CD4-positive, alpha-beta memory T cell (primary cell): Measurements from ENCODE around the gene ATP5F1E. TPM values are rescaled to one million over a fixed set of nuclear protein-coding genes. Genes with fewer than 3 reads are reported as not detected.

Source experiments
- CTCF ChIA-PET: fragments of 350-600 bp; sonication (Branson Sonifier 250); formaldehyde crosslinking; loops from one replicate; lab custom pipeline; 2021; ENCODE audit warnings: inconsistent platforms; ENCODE audit not compliant: partially characterized antibody; lab: Charles Lee
- POLR2A ChIA-PET: fragments of 350-600 bp; sonication (Branson Sonifier 250); formaldehyde crosslinking; loops from one replicate; lab custom pipeline; 2021; ENCODE audit not compliant: partially characterized antibody; lab: Charles Lee
- DNase-seq, 5 donors: peaks; one replicate each; pipeline versions ENCODE4 v3.0.0 to v3.0.0-alpha.2; 2020 to 2022; ENCODE audit warnings: mixed read lengths in 1 of 5
- H3K27ac ChIP-seq: one replicate; pipeline ENCODE4 v1.7.0; 2013; ENCODE audit warnings: low read depth, low read length
- H3K27me3 ChIP-seq: 2 replicates; pipeline ENCODE4 v1.7.0; 2013; ENCODE audit warnings: mild to moderate bottlenecking, low read length, moderate library complexity; ENCODE audit not compliant: insufficient read depth
- H3K36me3 ChIP-seq: 2 replicates; pipeline ENCODE4 v1.7.0; 2013; ENCODE audit warnings: mild to moderate bottlenecking, low read length, moderate library complexity; ENCODE audit not compliant: insufficient read depth
- H3K4me1 ChIP-seq: 2 replicates; pipeline ENCODE4 v1.7.0; 2013; ENCODE audit warnings: mild to moderate bottlenecking, low read length, moderate library complexity; ENCODE audit not compliant: insufficient read depth
- H3K4me3 ChIP-seq, 2 donors: one replicate each; pipeline ENCODE4 v1.7.0; 2013; ENCODE audit warnings: low read length in 2 of 2, mild to moderate bottlenecking in 1 of 2
- H3K9me3 ChIP-seq, 2 donors: one replicate each; pipeline ENCODE4 v1.7.0; 2013; ENCODE audit warnings: low read length in 2 of 2, control low read depth in 1 of 2; ENCODE audit not compliant: control insufficient read depth in 1 of 2
- H3K27ac Mint-ChIP-seq, 7 donors: one replicate each; pipeline ENCODE4 v1.8.0; 2020 to 2021; ENCODE audit warnings: mixed read lengths in 7 of 7, mild to moderate bottlenecking in 6 of 7, inconsistent platforms in 3 of 7, moderate library complexity in 3 of 7
- H3K27me3 Mint-ChIP-seq, 2 donors: one replicate each; pipeline ENCODE4 v1.8.0; 2020 to 2021; ENCODE audit warnings: mixed read lengths in 2 of 2
- H3K36me3 Mint-ChIP-seq, 2 donors: one replicate each; pipeline ENCODE4 v1.8.0; 2020 to 2021; ENCODE audit warnings: mixed read lengths in 2 of 2, inconsistent platforms in 1 of 2, mild to moderate bottlenecking in 1 of 2
- H3K4me1 Mint-ChIP-seq, 4 donors: one replicate each; pipeline ENCODE4 v1.8.0; 2020 to 2021; ENCODE audit warnings: mixed read lengths in 4 of 4, mild to moderate bottlenecking in 1 of 4
- H3K4me3 Mint-ChIP-seq, 8 donors: one replicate each; pipeline ENCODE4 v1.8.0; 2020 to 2021; ENCODE audit warnings: mixed read lengths in 8 of 8, mild to moderate bottlenecking in 7 of 8, moderate library complexity in 6 of 8, inconsistent platforms in 3 of 8
- H3K9me3 Mint-ChIP-seq, 8 donors: one replicate each; pipeline ENCODE4 v1.8.0; 2020 to 2021; ENCODE audit warnings: mixed read lengths in 8 of 8, mild to moderate bottlenecking in 5 of 8, inconsistent platforms in 3 of 8, moderate library complexity in 1 of 8
- intact Hi-C: fragments of 100-400 bp; cut with micrococcal nuclease; formaldehyde crosslinking; loops from one replicate; pipeline ENCODE4 v1.15.1; 2023
- polyA plus RNA-seq, 2 donors: library from polyadenylated mRNA; unstranded; fragments of 300-500 nt; fragmentation: Illumina TruSeq; gene quantifications; one replicate each; pipeline ENCODE4 v1.2.3, GENCODE V29; 2021
- total RNA-seq, 2 experiments: library from RNA; stranded (reverse); gene quantifications; one replicate each; pipeline ENCODE4 v1.2.3, GENCODE V29; 2021

Gene ATP5F1E
- 10 to 100 TPM; 77.2 to 84.5 TPM for total RNA-seq
- polyA plus RNA-seq = 100 to 1,000 TPM in 1 of 2 donors, 10 to 100 TPM in 1; 76.9 to 102 TPM

DNA sequence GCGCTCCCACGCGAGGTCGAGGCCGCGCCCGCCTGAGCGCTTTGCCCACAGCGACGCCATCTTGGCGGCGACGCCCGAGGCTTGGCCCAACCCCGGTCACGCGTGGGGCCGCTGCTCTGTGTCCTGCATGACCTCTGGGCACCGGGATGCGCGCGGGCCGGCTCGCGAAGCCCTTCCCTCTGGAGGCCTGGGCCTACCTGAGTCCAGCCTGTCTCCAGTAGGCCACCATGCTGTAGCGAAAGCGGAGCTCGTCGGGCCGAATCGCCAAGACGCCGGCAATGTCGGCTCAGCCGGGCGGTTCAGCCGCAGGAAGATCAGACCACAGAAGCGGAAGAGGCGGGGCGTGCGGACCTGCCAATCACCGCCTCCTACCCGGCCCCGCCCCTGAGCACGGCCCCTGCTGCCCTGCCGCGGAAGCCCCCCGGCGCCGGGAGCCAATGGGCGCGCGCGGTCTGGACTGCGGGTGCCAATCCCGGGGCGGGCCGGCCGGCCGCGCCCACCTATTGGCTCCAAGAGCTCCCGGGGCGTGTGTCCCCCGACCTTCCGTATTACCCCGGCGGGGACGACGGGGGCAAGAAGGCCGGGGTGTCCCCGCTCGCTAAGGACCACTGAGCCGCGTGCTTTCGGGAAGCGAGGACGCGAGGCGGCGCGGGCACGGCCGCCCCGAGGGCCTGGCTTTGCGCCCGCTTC, at the start of gene ATP5F1E:
TSS of gene ATP5F1E (minus strand) at position 313 of the 690 bp plus-strand sequence. CDS start at position 229, 84 bp downstream.
- Histone ChIP-seq H3K36me3 (peaks cover 50% of the 10 kb centered on the region), H3K4me3 (peak within 1 kb of the TSS; percentile 71 to 82), H3K9me3 (no peaks in the 10 kb centered on the region), H3K4me1 (peaks cover 50% of the 10 kb centered on the region), H3K27ac (peak within 1 kb of the TSS; percentile 82), H3K27me3 (no peaks in the 10 kb centered on the region)
- H3K27ac Mint-ChIP-seq = peak within 1 kb of the TSS; percentile 94 to 98 (median 96)
- POLR2A ChIA-PET = interaction anchor here (0.5 to 3.8 kb wide), 48 partner anchors 9 to 1640 kb away, joined by 3 to 104 read pairs (median 4); partner anchors contain the start of genes GNAS, NELFCD, PRELID3B and STX16
- H3K27me3 Mint-ChIP-seq = no peaks in the 10 kb centered on the region
- H3K9me3 Mint-ChIP-seq = peaks cover 0 to 2% (median 0%) of the 10 kb centered on the region in 8 donors
- DNase-seq = peak; percentile 96 to 97 (median 96)
- CTCF ChIA-PET = interaction anchor here (0.7 to 2.0 kb wide), 11 partner anchors 9 to 175 kb away, joined by 3 to 6 read pairs (median 3); partner anchors contain the start of gene PRELID3B
- intact Hi-C loops = loop anchor here (1.0 to 10.0 kb wide), 7 partner anchors 10 to 1637 kb away; partner anchors contain the start of genes NELFCD, PRELID3B, RAB22A and RBM38
- peaks cover 48 to 74% of the 10 kb centered on the region in 2 donors for H3K36me3 Mint-ChIP-seq
- peaks cover 42 to 63% (median 52%) of the 10 kb centered on the region in 4 donors for H3K4me1 Mint-ChIP-seq
- H3K4me3 Mint-ChIP-seq = peak within 1 kb of the TSS; percentile 91 to 97 (median 94)

DNA sequence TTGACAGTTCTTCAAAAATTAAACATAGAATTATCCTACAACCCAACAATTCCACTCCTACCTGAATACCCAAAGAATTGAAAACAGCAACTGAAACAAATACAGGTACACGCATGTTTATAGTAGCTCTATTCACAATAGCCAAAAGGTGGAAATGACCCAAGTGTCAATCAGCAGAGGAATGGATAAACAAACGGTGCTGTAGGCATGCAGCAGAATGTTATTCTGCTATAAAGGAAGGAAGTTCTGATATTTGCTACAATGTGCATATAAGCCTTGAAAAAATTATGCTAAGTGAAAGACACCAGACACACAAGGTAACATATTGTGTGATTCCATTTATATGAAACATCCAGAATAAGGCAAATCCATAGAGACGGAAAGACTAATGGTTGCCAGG, 48.9 kb upstream of the ATP5F1E start:
- no peak overlapping the region for H3K27ac Mint-ChIP-seq
- Histone ChIP-seq H3K36me3 (no peaks in the 10 kb centered on the region), H3K9me3 (no peaks in the 10 kb centered on the region), H3K4me1 (no peaks in the 10 kb centered on the region), H3K27ac (no peak overlapping the region), H3K4me3 (no peak overlapping the region), H3K27me3 (no peaks in the 10 kb centered on the region)
- H3K9me3 Mint-ChIP-seq = no peaks in the 10 kb centered on the region
- no peak for DNase-seq
- ChIA-PET POLR2A (no interaction called here), CTCF (interaction anchor here (0.9 kb wide), 1 partner anchor 125 kb away, joined by 4 read pairs; no protein-coding TSS in a partner anchor)
- H3K4me3 Mint-ChIP-seq = no peak overlapping the region
- H3K27me3 Mint-ChIP-seq = peaks cover 10 to 17% of the 10 kb centered on the region in 2 donors
- intact Hi-C loops = loop anchor here (10.0 kb wide), 1 partner anchor 414 kb away; no protein-coding TSS in a partner anchor
- no peaks in the 10 kb centered on the region for H3K36me3 Mint-ChIP-seq
- H3K4me1 Mint-ChIP-seq = no peaks in the 10 kb centered on the region

DNA sequence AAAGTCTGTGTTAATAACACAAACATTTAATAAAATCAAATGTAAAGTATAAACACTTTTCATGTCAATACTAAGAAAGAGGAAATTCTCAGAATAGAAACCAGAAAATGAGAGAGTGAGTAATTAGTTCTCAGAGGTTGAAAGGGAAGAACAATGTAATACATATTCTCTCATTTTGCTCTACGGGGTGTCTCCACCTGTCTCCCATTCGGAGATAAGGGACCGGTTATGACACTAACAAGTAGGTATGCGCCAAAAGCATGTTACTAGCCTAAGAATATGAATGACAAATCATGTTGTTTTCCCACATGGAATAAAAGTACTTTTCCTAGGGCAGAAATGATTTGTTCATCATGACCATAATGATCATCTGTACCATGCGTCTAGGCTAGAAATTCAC, 46.1 kb upstream of the ATP5F1E start:
- POLR2A ChIA-PET = no interaction called here

DNA sequence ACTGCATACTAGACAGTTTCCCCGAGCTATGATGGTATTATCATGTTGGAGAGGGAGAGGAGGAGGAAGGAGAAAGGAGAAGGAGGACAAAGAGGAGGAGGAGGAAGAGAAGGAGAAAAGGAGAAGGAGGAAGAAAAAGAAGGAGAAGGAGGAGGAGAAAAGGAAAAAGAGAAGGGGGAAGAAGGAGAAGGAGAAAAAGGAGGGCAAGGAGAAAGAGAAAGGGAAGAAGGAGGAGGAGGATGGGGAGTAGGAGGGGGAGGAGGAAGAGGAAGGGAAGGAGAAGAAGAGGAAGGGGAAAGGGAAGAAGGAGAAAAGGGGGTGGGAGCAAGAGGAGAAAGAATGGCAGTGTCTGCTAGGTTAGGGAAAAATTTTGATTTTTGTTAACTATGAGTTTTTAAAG, 45.6 kb upstream of the ATP5F1E start:
- H3K4me1 Mint-ChIP-seq = no peaks in the 10 kb centered on the region
- Histone ChIP-seq H3K27me3 (no peaks in the 10 kb centered on the region), H3K9me3 (no peaks in the 10 kb centered on the region), H3K27ac (no peak overlapping the region), H3K4me1 (no peaks in the 10 kb centered on the region), H3K36me3 (no peaks in the 10 kb centered on the region), H3K4me3 (no peak overlapping the region)
- no peak overlapping the region for H3K4me3 Mint-ChIP-seq
- H3K27ac Mint-ChIP-seq = peak overlapping the region in 1 of 7 donors; percentile 81
- intact Hi-C loops = no loop called here
- peaks cover 11 to 31% of the 10 kb centered on the region in 2 donors for H3K27me3 Mint-ChIP-seq
- CTCF ChIA-PET = no interaction called here
- H3K36me3 Mint-ChIP-seq = no peaks in the 10 kb centered on the region
- H3K9me3 Mint-ChIP-seq = no peaks in the 10 kb centered on the region
- no peak for DNase-seq
- POLR2A ChIA-PET = no interaction called here

More for the DNA sequence above, 46.1 kb upstream of the ATP5F1E start:
- H3K4me3 ChIP-seq = no peak overlapping the region
- no peaks in the 10 kb centered on the region for H3K4me1 ChIP-seq
- H3K27me3 ChIP-seq = no peaks in the 10 kb centered on the region
- Mint-ChIP-seq H3K4me3 (no peak overlapping the region), H3K27me3 (peaks cover 11 to 31% of the 10 kb centered on the region in 2 donors), H3K4me1 (no peaks in the 10 kb centered on the region), H3K27ac (no peak overlapping the region), H3K36me3 (no peaks in the 10 kb centered on the region), H3K9me3 (no peaks in the 10 kb centered on the region)
- no peak overlapping the region for H3K27ac ChIP-seq
- CTCF ChIA-PET = no interaction called here
- no peak for DNase-seq
- H3K9me3 ChIP-seq = no peaks in the 10 kb centered on the region
- no peaks in the 10 kb centered on the region for H3K36me3 ChIP-seq
- intact Hi-C loops = no loop called here

DNA sequence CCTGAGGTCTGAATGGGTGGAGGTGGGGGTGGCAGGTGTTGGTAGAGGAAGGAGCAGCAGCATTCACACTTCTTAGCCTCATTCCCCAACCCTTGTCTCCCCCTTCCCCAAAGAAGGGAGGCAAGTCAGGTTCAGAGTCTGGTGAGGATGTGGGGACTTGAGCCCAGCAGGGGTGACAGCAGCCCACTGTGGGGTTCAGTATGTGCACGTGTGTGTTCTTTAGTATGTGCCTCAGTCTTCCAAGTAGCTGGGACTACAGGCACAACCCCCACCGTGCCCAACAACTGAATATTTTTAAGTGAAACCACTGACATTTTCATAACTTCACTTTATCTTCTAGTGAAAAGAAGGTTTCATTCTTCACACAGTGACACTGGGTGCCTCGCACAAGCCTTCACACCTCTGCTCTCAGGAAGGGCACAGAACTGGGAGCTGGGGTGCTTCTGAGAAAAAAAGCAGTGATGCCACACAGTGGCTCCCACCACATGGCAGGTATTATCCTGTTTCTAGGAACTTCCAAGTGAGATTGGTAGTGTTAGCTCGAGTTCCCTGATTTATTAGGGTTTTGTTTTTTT, 43.9 kb upstream of the ATP5F1E start:
- H3K4me3 ChIP-seq = no peak overlapping the region
- intact Hi-C loops = no loop called here
- H3K4me1 Mint-ChIP-seq = no peaks in the 10 kb centered on the region
- no peaks in the 10 kb centered on the region for H3K9me3 ChIP-seq
- H3K36me3 Mint-ChIP-seq = no peaks in the 10 kb centered on the region
- CTCF ChIA-PET = interaction anchor here (1.0 to 1.6 kb wide), 2 partner anchors 12 to 206 kb away, joined by 3 read pairs; no protein-coding TSS in a partner anchor
- no peak overlapping the region for H3K27ac ChIP-seq
- no peaks in the 10 kb centered on the region for H3K4me1 ChIP-seq
- peaks cover 14 to 33% of the 10 kb centered on the region in 2 donors for H3K27me3 Mint-ChIP-seq
- H3K27ac Mint-ChIP-seq = no peak overlapping the region
- POLR2A ChIA-PET = interaction anchor here (1.2 kb wide), 1 partner anchor 34 kb away, joined by 3 read pairs; the partner anchor contains the start of gene PRELID3B
- no peaks in the 10 kb centered on the region for H3K9me3 Mint-ChIP-seq
- DNase-seq = no peak
- no peak overlapping the region for H3K4me3 Mint-ChIP-seq
- no peaks in the 10 kb centered on the region for H3K36me3 ChIP-seq
- H3K27me3 ChIP-seq = no peaks in the 10 kb centered on the region

DNA sequence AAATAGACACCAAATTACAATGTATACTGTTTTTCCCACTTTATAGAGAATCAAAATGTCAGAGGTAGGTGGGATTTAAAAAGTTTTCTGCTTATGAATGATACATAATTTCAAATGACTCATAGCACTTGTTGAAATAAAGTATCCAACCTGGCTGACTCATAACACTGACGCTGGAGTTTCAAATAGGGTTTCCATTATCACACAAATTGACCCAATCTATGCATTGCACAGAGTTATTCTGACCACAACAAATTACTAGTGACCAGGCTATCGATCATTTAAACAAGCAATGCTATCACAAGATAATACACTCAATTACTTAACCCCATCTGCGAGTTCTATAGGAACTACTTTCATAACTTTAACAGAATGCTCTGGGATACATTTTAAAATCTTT, 42.3 kb upstream of the ATP5F1E start:
- Histone ChIP-seq H3K27ac (no peak overlapping the region), H3K36me3 (no peaks in the 10 kb centered on the region), H3K27me3 (no peaks in the 10 kb centered on the region), H3K4me1 (no peaks in the 10 kb centered on the region), H3K4me3 (no peak overlapping the region), H3K9me3 (no peaks in the 10 kb centered on the region)
- Mint-ChIP-seq H3K4me1 (no peaks in the 10 kb centered on the region), H3K4me3 (no peak overlapping the region), H3K9me3 (no peaks in the 10 kb centered on the region), H3K36me3 (no peaks in the 10 kb centered on the region), H3K27ac (no peak overlapping the region), H3K27me3 (peaks cover 13 to 41% of the 10 kb centered on the region in 2 donors)
- ChIA-PET CTCF (interaction anchor here (1.4 to 1.6 kb wide), 2 partner anchors 14 to 42 kb away, joined by 3 read pairs; partner anchors contain the start of gene ATP5F1E), POLR2A (no interaction called here)
- intact Hi-C loops = no loop called here
- DNase-seq = no peak

DNA sequence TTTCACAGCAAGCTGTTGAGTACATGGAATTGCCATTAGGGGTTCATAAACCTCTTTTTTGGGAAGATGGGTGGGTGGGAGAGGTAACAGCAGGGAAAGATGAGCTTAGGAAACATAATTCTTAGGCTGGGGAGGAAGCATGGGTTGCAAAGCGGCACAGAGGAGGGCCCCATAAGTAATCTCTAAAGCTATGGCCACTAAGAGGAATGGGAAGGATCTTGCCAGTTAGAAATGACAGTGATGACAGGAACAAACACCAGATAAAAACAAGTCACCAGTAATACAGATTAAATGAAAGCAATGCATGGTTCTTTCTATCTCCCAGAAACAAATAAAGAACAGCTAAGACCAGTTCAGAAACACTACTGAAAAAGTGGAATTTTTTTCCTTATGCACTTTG, 41.4 kb upstream of the ATP5F1E start:
- ChIA-PET POLR2A (no interaction called here), CTCF (interaction anchor here (0.9 to 1.4 kb wide), 2 partner anchors 19 to 41 kb away, joined by 3 read pairs; partner anchors contain the start of gene ATP5F1E)
- no peak overlapping the region for H3K27ac ChIP-seq
- Mint-ChIP-seq H3K9me3 (no peaks in the 10 kb centered on the region), H3K36me3 (no peaks in the 10 kb centered on the region), H3K4me3 (no peak overlapping the region), H3K27ac (no peak overlapping the region), H3K4me1 (no peaks in the 10 kb centered on the region), H3K27me3 (peaks cover 13 to 41% of the 10 kb centered on the region in 2 donors)
- no peak overlapping the region for H3K4me3 ChIP-seq
- H3K4me1 ChIP-seq = no peaks in the 10 kb centered on the region
- no peak for DNase-seq
- intact Hi-C loops = no loop called here
- no peaks in the 10 kb centered on the region for H3K9me3 ChIP-seq
- H3K27me3 ChIP-seq = no peaks in the 10 kb centered on the region
- H3K36me3 ChIP-seq = no peaks in the 10 kb centered on the region
